Gastroesophageal sphincter (tissue), 4 donors: ENCODE data around the gene CMTM6. TPM values are rescaled to one million over a fixed set of nuclear protein-coding genes. Genes with fewer than 3 reads are reported as not detected.

Source experiments
- ATAC-seq: fragments of 150-250 bp; one replicate; pipeline ENCODE4 v1.9.1; 2016; ENCODE audit warnings: mild to moderate bottlenecking, moderate library complexity
- H3K27ac ChIP-seq, 4 donors: fragments of 200-600 bp; sonication (generic) in 3 of 4; 1 replicate in 3 of 4; 2 replicates in 1 of 4; pipeline ENCODE4 v1.5.1; 2016 to 2019
- H3K27me3 ChIP-seq: fragments of 200-600 bp; sonication (generic); one replicate; pipeline ENCODE4 v1.5.1; 2019
- H3K36me3 ChIP-seq, 2 donors: fragments of 200-600 bp; sonication (generic); one replicate each; pipeline ENCODE4 v1.5.1; 2019; ENCODE audit warnings: control low read depth in 1 of 2
- H3K4me1 ChIP-seq, 3 donors: fragments of 200-600 bp; sonication (generic); 1 replicate in 2 of 3; 2 replicates in 1 of 3; pipeline ENCODE4 v1.5.1; 2016 to 2019; ENCODE audit warnings: control low read depth in 2 of 3
- H3K4me3 ChIP-seq, 2 donors: fragments of 200-600 bp; sonication (generic); one replicate each; pipeline ENCODE4 v1.5.1; 2019; ENCODE audit warnings: mild to moderate bottlenecking in 1 of 2, moderate library complexity in 1 of 2
- H3K9me3 ChIP-seq, 3 donors: fragments of 200-600 bp; sonication (generic); one replicate each; pipeline ENCODE4 v1.5.1; 2017 to 2019; ENCODE audit warnings: control low read depth in 2 of 3
- CTCF ChIP-seq, 4 experiments: fragments of 200-600 bp in 2 of 4; fragments of 450-650 bp in 2 of 4; sonication (generic) in 1 of 4; IDR thresholded peaks; one replicate each; pipeline ENCODE4 v1.5.1; 2017 to 2019; ENCODE audit warnings: antibody characterized with exemption in 4 of 4, mild to moderate bottlenecking in 2 of 4, moderate library complexity in 2 of 4
- EP300 ChIP-seq: sonication (generic); formaldehyde crosslinking; IDR thresholded peaks from one replicate; pipeline ENCODE4 v1.6.1; 2017; ENCODE audit warnings: antibody characterized with exemption, mild to moderate bottlenecking
- POLR2A ChIP-seq, 2 donors: fragments of 450-650 bp; IDR thresholded peaks; one replicate each; pipeline ENCODE4 v1.6.1; 2017; ENCODE audit warnings: antibody characterized with exemption in 2 of 2, mild to moderate bottlenecking in 2 of 2, moderate library complexity in 1 of 2
- POLR2AphosphoS5 ChIP-seq: sonication (generic); formaldehyde crosslinking; IDR thresholded peaks from one replicate; pipeline ENCODE4 v1.6.1; 2017; ENCODE audit warnings: antibody characterized with exemption
- WGBS, 2 donors: methylation state at CpG; one replicate each; pipeline ENCODE4 v1.1.5; 2018; ENCODE audit warnings: low coverage in 1 of 2; 5-methylcytosine and 5-hydroxymethylcytosine counted together
- total RNA-seq, 4 donors: library from RNA; depleted of rRNA; stranded (reverse); fragments of >200 nt; gene quantifications; one replicate each; pipeline ENCODE4 v1.1.0, GENCODE V29; 2016

The CMTM6 gene
- total RNA-seq, 4 donors from 2014 or later, result 38.8 to 64.0 (median 55.5) TPM

DNA sequence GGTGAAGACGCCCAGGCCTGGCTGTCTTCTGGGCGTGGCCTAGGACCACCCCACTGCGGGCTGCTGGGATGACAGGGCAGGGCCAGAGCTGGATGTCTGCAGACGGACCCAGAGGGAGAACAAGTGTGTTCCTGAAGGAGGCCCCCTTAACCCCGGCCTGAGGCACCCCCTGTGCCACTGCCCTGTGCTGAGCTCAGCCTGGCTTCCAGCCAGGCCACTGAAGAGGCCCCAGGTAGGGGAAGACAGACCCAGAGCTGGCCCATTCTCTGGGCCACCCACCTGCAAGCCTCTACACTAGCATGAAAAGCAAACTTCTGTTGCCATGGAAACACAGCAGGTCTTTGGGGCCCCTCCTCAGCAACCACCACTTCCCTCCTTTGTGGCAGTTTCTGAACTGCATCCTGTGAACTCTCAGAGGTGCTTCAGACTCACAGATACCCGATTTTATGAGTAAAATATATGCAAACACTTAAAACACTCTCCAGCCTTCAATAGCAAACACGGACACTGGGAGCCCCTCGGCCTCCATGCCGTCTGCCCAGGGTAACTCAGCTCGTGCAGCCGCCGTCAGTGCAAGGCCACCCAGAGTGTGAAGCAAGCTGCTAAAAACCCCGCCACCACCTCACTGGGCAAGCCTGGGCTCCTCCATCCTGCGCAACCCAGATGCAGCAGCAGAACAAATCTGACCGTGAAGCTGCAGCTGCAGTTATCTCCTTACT lies 42.5 kb downstream of the CMTM6 start:
- ATAC-seq, result no peak
- Histone ChIP-seq H3K9me3 (no peaks in the 10 kb centered on the region), H3K4me1 (peaks cover 3 to 8% (median 3%) of the 10 kb centered on the region in 3 donors), H3K27me3 (no peaks in the 10 kb centered on the region), H3K36me3 (no peaks in the 10 kb centered on the region), H3K27ac (no peak overlapping the region), H3K4me3 (no peak overlapping the region)
- 88 to 92% methylated on average over 3 to 7 of the region's 15 CpGs for WGBS, 2 donors
- no peak for TF ChIP-seq POLR2A (IDR thresholded peaks at IDR 0.05)

GRCh38 chr3:32459450-32459849 lies 43.2 kb downstream of the CMTM6 start:
- TF ChIP-seq CTCF (IDR thresholded peaks at IDR 0.05), result no peak
- no peak for TF ChIP-seq EP300
- TF ChIP-seq POLR2AphosphoS5, result no peak
- no peak for TF ChIP-seq POLR2A (IDR thresholded peaks at IDR 0.05)
- H3K36me3 ChIP-seq, result peaks cover 0 to 2% of the 10 kb centered on the region in 2 donors
- no peak for ATAC-seq
- no peaks in the 10 kb centered on the region for H3K27me3 ChIP-seq
- H3K9me3 ChIP-seq, result no peaks in the 10 kb centered on the region
- no peak overlapping the region for H3K4me3 ChIP-seq
- WGBS, 2 donors, result no CpG with 5 or more reads among the region's 5 CpGs
- H3K4me1 ChIP-seq, result peaks cover 5 to 16% (median 10%) of the 10 kb centered on the region in 3 donors
- peak overlapping the region in 1 of 4 donors; percentile 17 for H3K27ac ChIP-seq

- peak; percentile 42 for ATAC-seq
These were observed 44.6 kb downstream of the CMTM6 start for GRCh38 chr3:32457971-32458471.

GRCh38 chr3:32456429-32457130 lies 46.1 kb downstream of the CMTM6 start:
- no peak for TF ChIP-seq EP300
- TF ChIP-seq CTCF (IDR thresholded peaks at IDR 0.05), result no peak
- no peak for TF ChIP-seq POLR2AphosphoS5
- no peak for TF ChIP-seq POLR2A (IDR thresholded peaks at IDR 0.05)
- no peak for ATAC-seq
- 95% methylated on average over 6 of the region's 11 CpGs; no CpG with 5 or more reads in 1 of the 2 donors for whole genome bisulfite sequencing, 2 donors
- Histone ChIP-seq H3K36me3 (peaks cover 0 to 8% of the 10 kb centered on the region in 2 donors), H3K27ac (no peak overlapping the region), H3K9me3 (no peaks in the 10 kb centered on the region), H3K4me3 (no peak overlapping the region), H3K27me3 (no peaks in the 10 kb centered on the region), H3K4me1 (peaks cover 5 to 28% (median 12%) of the 10 kb centered on the region in 3 donors)

More at GRCh38 chr3:32457971-32458471, 44.6 kb downstream of the CMTM6 start:
- no peak overlapping the region for H3K4me3 ChIP-seq
- no peaks in the 10 kb centered on the region for H3K27me3 ChIP-seq
- no peaks in the 10 kb centered on the region for H3K9me3 ChIP-seq
- H3K27ac ChIP-seq, result peak overlapping the region in 1 of 4 donors; percentile 32
- TF ChIP-seq POLR2A (IDR thresholded peaks at IDR 0.05), result no peak
- H3K36me3 ChIP-seq, result peaks cover 0 to 8% of the 10 kb centered on the region in 2 donors
- 71 to 83% methylated on average over 5 to 9 of the region's 9 CpGs for WGBS, 2 donors
- H3K4me1 ChIP-seq, result peaks cover 5 to 23% (median 12%) of the 10 kb centered on the region in 3 donors

DNA sequence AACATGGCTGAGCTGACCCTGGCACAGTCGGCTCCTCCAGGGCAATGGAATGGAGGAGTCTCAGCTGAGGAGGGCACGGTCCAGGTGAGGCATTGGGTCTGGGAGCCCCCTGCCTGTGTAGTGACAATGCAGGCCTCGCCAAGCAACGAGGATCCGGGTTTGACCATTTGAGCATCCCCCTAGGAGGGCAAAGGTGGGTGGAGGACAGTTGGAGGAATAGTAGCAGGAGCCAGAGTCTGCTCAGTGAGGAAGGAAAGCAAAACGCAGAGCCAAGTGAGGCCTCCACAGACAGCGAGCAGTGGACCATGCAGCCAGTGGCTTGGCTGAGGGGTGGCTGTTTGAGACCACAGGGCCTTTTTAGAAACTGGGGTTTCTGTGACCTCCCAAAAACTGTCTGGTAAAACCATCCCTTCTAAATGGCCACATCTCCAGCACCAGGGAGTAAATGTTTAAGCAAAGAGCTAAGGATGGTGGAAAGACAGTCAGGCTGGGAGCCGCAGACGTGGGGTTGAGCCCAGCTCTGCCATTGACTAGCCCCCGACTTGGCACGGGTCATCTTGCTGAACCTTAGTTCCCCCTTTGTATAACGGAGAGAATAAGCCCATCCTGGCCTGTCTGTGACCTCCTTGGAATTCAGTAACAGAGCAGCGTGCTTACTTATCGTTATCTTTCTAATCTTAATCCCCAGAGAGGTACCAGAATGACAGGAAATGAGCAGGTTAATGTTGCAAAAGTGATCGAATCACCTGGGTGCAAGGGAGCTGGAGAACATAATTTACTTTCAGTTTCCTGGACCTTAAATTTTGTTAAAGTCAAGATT lies 46.8 kb downstream of the CMTM6 start:
- peaks cover 5 to 30% (median 12%) of the 10 kb centered on the region in 3 donors for H3K4me1 ChIP-seq
- H3K4me3 ChIP-seq, result no peak overlapping the region
- peaks cover 0 to 8% of the 10 kb centered on the region in 2 donors for H3K36me3 ChIP-seq
- no peak for ATAC-seq
- no peak for TF ChIP-seq EP300
- no peak for TF ChIP-seq POLR2A (IDR thresholded peaks at IDR 0.05)
- TF ChIP-seq CTCF (IDR thresholded peaks at IDR 0.05), result no peak
- no peak for TF ChIP-seq POLR2AphosphoS5
- H3K27me3 ChIP-seq, result no peaks in the 10 kb centered on the region
- H3K27ac ChIP-seq, result no peak overlapping the region
- 80 to 90% methylated on average over 2 to 8 of the region's 15 CpGs for WGBS, 2 donors
- H3K9me3 ChIP-seq, result no peaks in the 10 kb centered on the region
